A549 (cell line): Measurements from ENCODE around the gene NOL9.

ENCODE experiments used
- CBX8 ChIP-seq: fragments of 200-600 bp; sonication (generic); IDR thresholded peaks from 2 replicates; pipeline ENCODE4 v1.6.1; 2016
- CHD2 ChIP-seq: fragments of 150-350 bp; IDR thresholded peaks from 2 replicates; pipeline ENCODE4 v1.6.1; 2014; ENCODE audit warnings: low read length; ENCODE audit not compliant: partially characterized antibody
- CHD4 ChIP-seq: fragments of 200-600 bp; sonication (generic); IDR thresholded peaks from 2 replicates; pipeline ENCODE4 v1.6.1; 2016; ENCODE audit warnings: antibody characterized with exemption, mild to moderate bottlenecking, borderline replicate concordance
- CTCF ChIP-seq: fragments of >200 bp; sonication (Bioruptor Twin); formaldehyde crosslinking; IDR thresholded peaks from 3 replicates; pipeline ENCODE4 v1.5.1; 2016
- MAX ChIP-seq: IDR thresholded peaks from 2 replicates; pipeline ENCODE4 v1.6.1; 2012
- POLR2A ChIP-seq: IDR thresholded peaks from 2 replicates; pipeline ENCODE4 v1.6.1; 2012; ENCODE audit warnings: mild to moderate bottlenecking, low read length
- REST ChIP-seq: fragments of 200-600 bp; sonication (generic); IDR thresholded peaks from 2 replicates; pipeline ENCODE4 v1.6.1; 2016; ENCODE audit warnings: antibody characterized with exemption, mild to moderate bottlenecking, moderate library complexity
- RNF2 ChIP-seq: fragments of 200-600 bp; sonication (generic); IDR thresholded peaks from 2 replicates; pipeline ENCODE4 v1.6.1; 2016; ENCODE audit warnings: low read depth, mild to moderate bottlenecking, antibody characterized with exemption, moderate library complexity, borderline replicate concordance
- USF2 ChIP-seq: fragments of 450-650 bp; IDR thresholded peaks from 2 replicates; pipeline ENCODE4 v1.6.1; 2014; ENCODE audit warnings: antibody characterized with exemption

GRCh38 chr1:6596351-6596750, 42.0 kb upstream of the NOL9 start:
- no peak for TF ChIP-seq MAX
- no peak for TF ChIP-seq CTCF
- TF ChIP-seq POLR2A = no peak
- no peak for TF ChIP-seq CHD2
- TF ChIP-seq USF2 = no peak
- no peak for TF ChIP-seq CHD4
- no peak for TF ChIP-seq REST
- TF ChIP-seq CBX8 = no peak
- TF ChIP-seq RNF2 = no peak
